AG04449 (cell line): ENCODE measurements around the gene PTPN3.

Experiments used
- CTCF ChIA-PET: fragments of 350-600 bp; formaldehyde crosslinking; extraction: SDS; loops from one replicate; lab custom pipeline; 2021; ENCODE audit warnings: antibody characterized with exemption; lab: Yijun Ruan, JAX
- POLR2A ChIA-PET: fragments of 400-600, 350-600 bp; formaldehyde crosslinking; extraction: SDS; loops from one replicate; lab custom pipeline; 2020; ENCODE audit warnings: antibody characterized with exemption, inconsistent platforms; lab: Yijun Ruan, JAX
- DNase-seq: peaks from one replicate; pipeline ENCODE4 v3.0.0-alpha.2; 2010; ENCODE audit warnings: low read depth, low spot score
- H3K4me3 ChIP-seq: 2 replicates; pipeline ENCODE4 v1.5.1; 2011; ENCODE audit warnings: low read depth, mild to moderate bottlenecking, control low read depth, low read length
- TF ChIP-seq, protein P1 (sequence below): IDR thresholded peaks from one replicate; pipeline ENCODE4 v1.5.1; 2011; ENCODE audit warnings: mild to moderate bottlenecking, moderate library complexity, low read length, control low read depth, inconsistent platforms; ENCODE audit not compliant: insufficient read depth; ENCODE audit errors: missing control alignments

The PTPN3 gene

DNA sequence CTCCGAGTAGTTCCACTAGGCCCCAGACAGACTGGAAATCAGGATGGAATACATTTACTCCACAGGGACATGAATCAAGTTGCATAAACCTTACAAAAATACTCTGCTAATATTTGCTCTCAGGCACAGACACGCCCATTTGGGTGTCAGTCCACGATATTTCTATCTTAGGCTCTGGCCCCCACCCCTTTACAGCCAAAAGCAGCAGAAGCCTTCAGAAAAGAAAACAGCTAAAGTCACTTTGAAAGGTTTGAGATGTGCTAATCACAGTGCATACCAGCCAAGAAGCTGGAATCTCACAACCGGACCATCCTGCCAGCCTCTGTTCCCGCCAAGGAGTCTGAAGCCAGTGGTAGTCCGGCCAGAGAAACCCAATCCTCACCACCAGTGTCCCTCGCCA lies 22.6 kb downstream of the PTPN3 start:
- CTCF ChIA-PET = interaction anchor here (1.0 to 1.4 kb wide), 3 partner anchors 44 to 74 kb away, joined by 3 to 5 read pairs (median 3); no protein-coding TSS in a partner anchor
- POLR2A ChIA-PET = no interaction called here
- no peak overlapping the region for H3K4me3 ChIP-seq
- TF ChIP-seq, protein P1, sequence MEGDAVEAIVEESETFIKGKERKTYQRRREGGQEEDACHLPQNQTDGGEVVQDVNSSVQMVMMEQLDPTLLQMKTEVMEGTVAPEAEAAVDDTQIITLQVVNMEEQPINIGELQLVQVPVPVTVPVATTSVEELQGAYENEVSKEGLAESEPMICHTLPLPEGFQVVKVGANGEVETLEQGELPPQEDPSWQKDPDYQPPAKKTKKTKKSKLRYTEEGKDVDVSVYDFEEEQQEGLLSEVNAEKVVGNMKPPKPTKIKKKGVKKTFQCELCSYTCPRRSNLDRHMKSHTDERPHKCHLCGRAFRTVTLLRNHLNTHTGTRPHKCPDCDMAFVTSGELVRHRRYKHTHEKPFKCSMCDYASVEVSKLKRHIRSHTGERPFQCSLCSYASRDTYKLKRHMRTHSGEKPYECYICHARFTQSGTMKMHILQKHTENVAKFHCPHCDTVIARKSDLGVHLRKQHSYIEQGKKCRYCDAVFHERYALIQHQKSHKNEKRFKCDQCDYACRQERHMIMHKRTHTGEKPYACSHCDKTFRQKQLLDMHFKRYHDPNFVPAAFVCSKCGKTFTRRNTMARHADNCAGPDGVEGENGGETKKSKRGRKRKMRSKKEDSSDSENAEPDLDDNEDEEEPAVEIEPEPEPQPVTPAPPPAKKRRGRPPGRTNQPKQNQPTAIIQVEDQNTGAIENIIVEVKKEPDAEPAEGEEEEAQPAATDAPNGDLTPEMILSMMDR = no peak
- DNase-seq = no peak

DNA sequence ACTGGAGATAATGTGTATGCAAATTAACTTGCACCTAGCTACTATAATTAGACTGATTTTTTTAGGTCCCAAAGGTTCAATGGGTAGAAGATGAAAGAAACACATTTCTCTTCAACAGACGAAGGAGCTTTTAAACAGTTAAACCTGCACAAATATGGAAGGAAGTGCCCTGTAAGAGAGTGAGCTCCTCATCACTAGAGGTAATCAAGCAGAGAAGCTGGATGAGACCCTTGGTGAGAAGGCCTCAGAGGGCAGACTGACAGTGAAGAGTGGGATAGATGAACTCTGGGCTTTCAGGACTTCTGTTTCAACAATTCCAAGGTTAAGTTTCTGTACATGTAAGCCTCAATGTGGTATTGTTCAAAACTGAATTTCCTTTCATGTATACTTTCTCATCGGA lies 23.2 kb downstream of the PTPN3 start:
- DNase-seq = no peak
- ChIA-PET POLR2A (no interaction called here), CTCF (interaction anchor here (1.0 to 1.3 kb wide), 2 partner anchors 47 to 73 kb away, joined by 3 read pairs; no protein-coding TSS in a partner anchor)
- TF ChIP-seq, protein P1 = no peak
- no peak overlapping the region for H3K4me3 ChIP-seq

DNA sequence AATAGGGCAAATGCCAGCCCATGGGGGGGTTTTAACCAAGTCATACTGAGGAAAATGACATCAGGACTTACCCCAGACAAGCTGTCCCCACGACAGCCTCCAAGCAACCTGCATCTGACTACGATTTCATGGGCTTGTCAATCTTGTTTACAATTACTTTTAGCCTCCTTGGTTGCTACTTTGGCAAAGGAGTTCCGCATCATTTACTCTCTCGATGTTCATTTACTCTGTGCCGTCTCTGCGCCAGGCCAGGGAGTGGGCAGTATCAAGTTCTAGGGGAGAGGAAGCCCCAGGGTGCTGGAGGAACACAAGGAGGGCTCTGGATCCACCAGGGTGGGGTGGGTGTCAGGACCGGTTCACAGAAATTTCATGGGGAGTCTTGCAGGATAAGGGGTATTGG lies 23.9 kb downstream of the PTPN3 start:
- no peak for DNase-seq
- CTCF ChIA-PET = no interaction called here
- H3K4me3 ChIP-seq = no peak overlapping the region
- TF ChIP-seq, protein P1 = no peak
- POLR2A ChIA-PET = no interaction called here

DNA sequence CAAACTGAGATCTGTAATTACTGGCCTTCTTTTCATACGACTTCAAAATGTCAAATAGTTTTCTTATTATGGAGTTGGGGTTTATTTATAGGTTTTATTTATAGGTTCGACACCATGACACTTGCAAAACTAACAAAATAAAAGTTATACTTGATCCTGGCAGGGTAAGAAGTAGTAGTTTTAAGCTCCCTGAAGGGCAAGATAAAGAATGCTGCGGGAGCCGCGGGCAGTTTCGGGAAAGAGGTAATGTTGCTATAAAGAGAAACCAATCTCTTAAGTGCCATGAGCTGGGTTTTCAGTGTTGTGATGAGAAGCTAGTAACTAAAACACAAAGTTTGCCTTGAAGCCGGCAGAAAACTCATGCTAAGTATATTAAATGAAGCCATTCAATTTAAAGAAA lies 24.8 kb downstream of the PTPN3 start:
- ChIA-PET POLR2A (no interaction called here), CTCF (interaction anchor here (0.9 kb wide), 1 partner anchor 31 kb away, joined by 3 read pairs; no protein-coding TSS in a partner anchor)

DNA sequence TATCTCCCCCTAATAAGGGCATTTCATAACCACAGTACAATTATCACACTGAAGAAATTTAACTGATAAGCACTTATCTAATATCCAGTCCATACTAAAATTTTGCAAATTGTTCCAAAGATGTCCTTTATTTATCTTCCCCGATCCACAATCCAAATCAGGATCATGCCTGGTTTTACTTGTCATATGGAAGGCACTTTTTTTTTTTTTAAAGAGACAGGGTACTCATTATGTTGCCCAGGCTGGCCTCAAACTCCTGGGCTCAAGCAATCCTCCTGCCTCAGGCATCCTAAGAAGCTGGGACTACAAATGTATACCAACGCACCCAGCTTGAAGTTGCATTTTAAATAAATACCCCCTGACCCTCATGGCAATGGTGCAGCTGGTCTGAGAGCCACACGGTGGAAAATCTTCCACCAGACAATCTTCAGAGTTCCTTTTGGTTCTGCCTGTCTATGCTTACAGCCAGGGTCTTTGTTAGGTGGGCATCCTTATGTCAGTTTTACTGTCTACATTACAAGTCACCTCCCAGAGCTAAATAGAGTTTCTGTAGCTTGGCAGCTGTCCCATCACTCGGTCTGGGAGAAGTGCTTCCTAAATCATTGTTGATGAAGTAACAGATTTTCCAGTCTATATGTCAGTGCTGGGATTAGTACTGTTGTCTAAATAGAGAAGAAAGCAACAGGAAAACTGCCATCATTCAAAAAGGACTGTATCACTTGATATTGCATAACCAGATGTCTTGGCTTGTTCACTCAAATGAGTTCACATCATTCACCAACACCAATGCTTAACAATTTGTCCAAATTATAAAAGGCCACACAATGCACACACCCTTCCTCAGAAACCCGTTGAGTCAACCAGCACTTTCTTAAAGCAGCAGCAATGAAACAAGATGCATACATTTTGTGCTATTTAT lies 26.4 kb downstream of the PTPN3 start:
- POLR2A ChIA-PET = no interaction called here
- CTCF ChIA-PET = interaction anchor here (1.4 to 6.8 kb wide), 4 partner anchors 23 to 228 kb away, joined by 3 to 119 read pairs (median 13); no protein-coding TSS in a partner anchor

More for the DNA sequence above, 24.8 kb downstream of the PTPN3 start:
- no peak overlapping the region for H3K4me3 ChIP-seq
- DNase-seq = no peak
- TF ChIP-seq, protein P1 = no peak

More for the DNA sequence above, 26.4 kb downstream of the PTPN3 start:
- no peak overlapping the region for H3K4me3 ChIP-seq
- DNase-seq = no peak
- TF ChIP-seq, protein P1 = no peak
